NCI-H1092 treated with DMSO at 0.1 percent for 48 hours (cell line): ENCODE results near the gene FAM229A.
"Not testable (repeated sequence)": the region's sequence is repeated elsewhere in the genome, so short reads cannot be mapped to it uniquely, and the experiment has no call there.

ENCODE experiments used
- DNase-seq: peaks from one replicate; lab custom pipeline; 2025; lab: John Stamatoyannopoulos, UW

The FAM229A gene

GRCh38 chr1:32362474-32363313 lies at the start of gene FAM229A, which contains the start of gene TSSK3:
FAM229A (minus strand) TSS chr1:32362485; CDS start chr1:32362091, 394 bp downstream.
TSSK3 (plus strand) TSS chr1:32362539; CDS start chr1:32362702, 163 bp downstream.
- no peak for DNase-seq

- DNase-seq, result no peak
These were observed 49.0 kb upstream of the FAM229A start for GRCh38 chr1:32411261-32411660.

- no peak for DNase-seq
These were observed 44.4 kb upstream of the FAM229A start for GRCh38 chr1:32406629-32407111.

- no peak for DNase-seq
These were observed 43.6 kb upstream of the FAM229A start for GRCh38 chr1:32405672-32406467.

- DNase-seq, result no peak
These were observed 42.7 kb upstream of the FAM229A start for GRCh38 chr1:32404946-32405345.

GRCh38 chr1:32400876-32401631 lies 38.8 kb upstream of the FAM229A start:
- peak; percentile 72 for DNase-seq

GRCh38 chr1:32399843-32400242 lies 37.6 kb upstream of the FAM229A start:
- no peak for DNase-seq

- no peak for DNase-seq
These were observed 36.1 kb upstream of the FAM229A start for GRCh38 chr1:32398401-32398800.

- DNase-seq, result not testable (repeated sequence)
These were observed 34.2 kb upstream of the FAM229A start for GRCh38 chr1:32396524-32396923.

- peak; percentile 69 for DNase-seq
These were observed 32.7 kb upstream of the FAM229A start for GRCh38 chr1:32394890-32395432.

GRCh38 chr1:32394141-32394889 lies 32.0 kb upstream of the FAM229A start, which contains the start of gene BSDC1:
BSDC1 (minus strand) TSS chr1:32394441; CDS start chr1:32394414, 27 bp downstream.
- DNase-seq, result peak; percentile 100

- DNase-seq, result no peak
These were observed 31.5 kb upstream of the FAM229A start for GRCh38 chr1:32393832-32394140.

- DNase-seq, result no peak
These were observed 30.9 kb upstream of the FAM229A start for GRCh38 chr1:32393136-32393535.

- no peak for DNase-seq
These were observed 30.0 kb upstream of the FAM229A start for GRCh38 chr1:32392325-32392724.

- no peak for DNase-seq
These were observed 28.9 kb upstream of the FAM229A start for GRCh38 chr1:32390904-32391870.

- DNase-seq, result no peak
These were observed 26.4 kb upstream of the FAM229A start for GRCh38 chr1:32388641-32389040.

- no peak for DNase-seq
These were observed 24.5 kb upstream of the FAM229A start for GRCh38 chr1:32386676-32387392.

GRCh38 chr1:32380057-32380456 lies 17.8 kb upstream of the FAM229A start:
- no peak for DNase-seq

GRCh38 chr1:32377541-32378220 lies 15.4 kb upstream of the FAM229A start:
- no peak for DNase-seq
